B cell (primary cell): ENCODE measurements around the gene HES5. TPM values are rescaled to one million over a fixed set of nuclear protein-coding genes. Genes with fewer than 3 reads are reported as not detected.

Experiments
- ATAC-seq: fragments of 200-7000 bp; cut with Tn5 transposase; one replicate; pipeline ENCODE4 v1.10.0; 2021; ENCODE audit warnings: low read depth, mild to moderate bottlenecking, moderate number of reproducible peaks, moderate library complexity
- CTCF ChIA-PET: fragments of 350-600 bp; sonication (Branson Sonifier 250); formaldehyde crosslinking; loops from one replicate; lab custom pipeline; 2021; ENCODE audit warnings: antibody characterized with exemption, inconsistent platforms; lab: Charles Lee
- POLR2A ChIA-PET: fragments of 350-600 bp; sonication (Branson Sonifier 250); formaldehyde crosslinking; loops from one replicate; lab custom pipeline; 2021; ENCODE audit warnings: antibody characterized with exemption; lab: Charles Lee
- DNase-seq: peaks from one replicate; pipeline ENCODE4 v3.0.0; 2013
- H2AFZ ChIP-seq: 2 replicates; pipeline ENCODE4 v1.6.1; 2012; ENCODE audit warnings: mild to moderate bottlenecking, low read depth, low read length; ENCODE audit not compliant: insufficient read depth, poor library complexity, severe bottlenecking
- H3K27ac ChIP-seq, 2 donors: 1 replicate in 1 of 2; 2 replicates in 1 of 2; pipeline ENCODE4 v1.5.1; 2012 to 2013; ENCODE audit warnings: low read length in 2 of 2, mild to moderate bottlenecking in 2 of 2, moderate library complexity in 1 of 2
- H3K27me3 ChIP-seq, 4 experiments: fragments of 200-600 bp in 1 of 4; sonication (generic) in 1 of 4; replicated peaks in 1 of 4; 1 replicate in 2 of 4; 2 replicates in 2 of 4; pipeline versions ENCODE4 v1.6.1 to v1.7.0; 2013 to 2016; ENCODE audit warnings: low read length in 3 of 4, mild to moderate bottlenecking in 2 of 4, mixed read lengths in 1 of 4, moderate library complexity in 1 of 4; ENCODE audit not compliant: insufficient read depth in 4 of 4, control insufficient read depth in 3 of 4; ENCODE audit errors: control extremely low read depth in 1 of 4
- H3K36me3 ChIP-seq, 2 experiments: replicated peaks in 1 of 2; 1 replicate in 1 of 2; 2 replicates in 1 of 2; pipeline versions ENCODE4 v1.6.1 to v1.7.1; 2013; ENCODE audit warnings: low read length in 1 of 2; ENCODE audit not compliant: insufficient read depth in 2 of 2, control insufficient read depth in 1 of 2; ENCODE audit errors: control extremely low read depth in 1 of 2, extremely low read depth in 1 of 2
- H3K4me1 ChIP-seq, 2 donors: fragments of 200-600 bp in 1 of 2; sonication (generic) in 1 of 2; 1 replicate in 1 of 2; 2 replicates in 1 of 2; pipeline versions ENCODE4 v1.5.1 to v1.6.1; 2013 to 2017; ENCODE audit warnings: low read length in 2 of 2; ENCODE audit not compliant: control insufficient read depth in 2 of 2, insufficient read depth in 2 of 2
- H3K4me2 ChIP-seq: replicated peaks from 2 replicates; pipeline ENCODE3; 2012; ENCODE audit warnings: mild to moderate bottlenecking, low read depth, low read length; ENCODE audit not compliant: poor library complexity, severe bottlenecking
- H3K4me3 ChIP-seq, 5 experiments: fragments of 200-600 bp in 1 of 5; sonication (generic) in 1 of 5; 1 replicate in 3 of 5; 2 replicates in 2 of 5; pipeline versions ENCODE4 v1.5.1 to v1.7.0; 2011 to 2016; ENCODE audit warnings: low read length in 4 of 5, mild to moderate bottlenecking in 4 of 5, low read depth in 2 of 5, control low read depth in 1 of 5, moderate library complexity in 1 of 5; ENCODE audit not compliant: insufficient read depth in 1 of 5; ENCODE audit errors: control extremely low read depth in 1 of 5, extremely low read depth in 1 of 5
- H3K79me2 ChIP-seq: fragments of 200-600 bp; sonication (generic); one replicate; pipeline ENCODE4 v1.6.0; 2016; ENCODE audit warnings: low read length; ENCODE audit not compliant: control insufficient read depth, insufficient read depth
- H3K9ac ChIP-seq: fragments of 200-600 bp; sonication (generic); 2 replicates; pipeline ENCODE4 v1.6.1; 2017; ENCODE audit warnings: mild to moderate bottlenecking, low read length, moderate library complexity
- H3K9me3 ChIP-seq, 3 donors: one replicate each; pipeline versions ENCODE4 v1.6.1 to v1.7.1; 2013; ENCODE audit warnings: low read length in 2 of 3; ENCODE audit not compliant: control insufficient read depth in 2 of 3, insufficient read depth in 1 of 3; ENCODE audit errors: control extremely low read depth in 1 of 3
- H4K20me1 ChIP-seq: 2 replicates; pipeline ENCODE4 v1.6.0; 2012; ENCODE audit warnings: mild to moderate bottlenecking, low read length; ENCODE audit not compliant: insufficient read depth, control insufficient read depth, poor library complexity, severe bottlenecking
- H3K27ac Mint-ChIP-seq: one replicate; pipeline ENCODE4 v1.8.0; 2021; ENCODE audit warnings: mixed read lengths
- H3K27me3 Mint-ChIP-seq: one replicate; pipeline ENCODE4 v1.8.0; 2021; ENCODE audit warnings: mixed read lengths
- H3K4me1 Mint-ChIP-seq: one replicate; pipeline ENCODE4 v1.8.0; 2021; ENCODE audit warnings: mixed read lengths
- H3K4me3 Mint-ChIP-seq: one replicate; pipeline ENCODE4 v1.8.0; 2021; ENCODE audit warnings: mixed read lengths
- H3K9me3 Mint-ChIP-seq: one replicate; pipeline ENCODE4 v1.8.0; 2022; ENCODE audit warnings: mixed read lengths; ENCODE audit not compliant: insufficient read depth
- CTCF ChIP-seq: fragments of 200-600 bp; IDR thresholded peaks from one replicate; pipeline ENCODE4 v1.8.0; 2022; ENCODE audit warnings: antibody characterized with exemption, mild to moderate bottlenecking
- EZH2 ChIP-seq: IDR thresholded peaks from 2 replicates; pipeline ENCODE4 v1.6.1; 2012; ENCODE audit warnings: borderline replicate concordance, low read depth, mild to moderate bottlenecking, moderate library complexity, low read length; ENCODE audit not compliant: insufficient read depth, poor library complexity, severe bottlenecking
- WGBS: methylation state at CpG from one replicate; pipeline ENCODE4 v1.1.5; 2013; ENCODE audit warnings: missing lambda C conversion rate; ENCODE audit not compliant: insufficient coverage; 5-methylcytosine and 5-hydroxymethylcytosine counted together
- intact Hi-C: fragments of 100-400 bp; cut with micrococcal nuclease; formaldehyde crosslinking; loops from one replicate; pipeline ENCODE4 v1.10.0; 2022
- polyA plus RNA-seq: library from polyadenylated mRNA; depleted of rRNA; stranded (reverse); fragments of >200 nt; gene quantifications from 2 replicates; pipeline ENCODE4 v1.2.3, GENCODE V29; 2012
- total RNA-seq, 2 donors: library from RNA; stranded (reverse); fragments of 120-200 nt in 1 of 2; gene quantifications; 1 replicate in 1 of 2; 2 replicates in 1 of 2; pipeline versions ENCODE4 v1.2.3 to v1.2.4, GENCODE V29; 2013 to 2022

HES5 gene
- total and polyA plus RNA-seq, 2 donors (not counting 1 experiment from before 2014, with no cell fraction given): not detected

GRCh38 chr1:2483026-2483425, 47.0 kb downstream of the HES5 start:
- H2AFZ ChIP-seq: no peak overlapping the region
- H3K9ac ChIP-seq: no peak overlapping the region
- H3K27ac ChIP-seq: no peak overlapping the region
- no peaks in the 10 kb centered on the region for H4K20me1 ChIP-seq
- WGBS: 82% methylated on average over 13 of the region's 13 CpGs
- H3K4me1 Mint-ChIP-seq: peaks cover 10% of the 10 kb centered on the region
- H3K4me1 ChIP-seq: peaks cover 0 to 10% of the 10 kb centered on the region in 2 donors
- no peak for ATAC-seq
- H3K4me2 ChIP-seq: no peak overlapping the region
- H3K4me3 Mint-ChIP-seq: no peak overlapping the region
- no peak overlapping the region for H3K27ac Mint-ChIP-seq
- TF ChIP-seq CTCF: no peak
- TF ChIP-seq EZH2: no peak
- H3K27me3 Mint-ChIP-seq: no peaks in the 10 kb centered on the region
- POLR2A ChIA-PET: interaction anchor here (0.9 kb wide), 1 partner anchor 12 kb away, joined by 3 read pairs; no protein-coding TSS in a partner anchor
- no peaks in the 10 kb centered on the region for H3K27me3 ChIP-seq
- H3K36me3 ChIP-seq: no peaks in the 10 kb centered on the region
- H3K9me3 ChIP-seq: peaks cover 0 to 5% (median 0%) of the 10 kb centered on the region in 3 donors
- CTCF ChIA-PET: no interaction called here
- no peak overlapping the region for H3K4me3 ChIP-seq
- intact Hi-C loops: no loop called here
- H3K9me3 Mint-ChIP-seq: no peaks in the 10 kb centered on the region
- no peak for DNase-seq
- H3K79me2 ChIP-seq: no peaks in the 10 kb centered on the region

GRCh38 chr1:2482588-2482987, 47.5 kb downstream of the HES5 start:
- Histone ChIP-seq H3K27me3 (no peaks in the 10 kb centered on the region), H3K9me3 (peaks cover 0 to under 1% (median 0%) of the 10 kb centered on the region in 3 donors), H3K27ac (no peak overlapping the region), H3K9ac (no peak overlapping the region), H3K4me2 (no peak overlapping the region), H3K36me3 (no peaks in the 10 kb centered on the region), H3K4me1 (peaks cover 0 to 10% of the 10 kb centered on the region in 2 donors), H3K79me2 (no peaks in the 10 kb centered on the region), H4K20me1 (no peaks in the 10 kb centered on the region), H3K4me3 (no peak overlapping the region), H2AFZ (no peak overlapping the region)
- TF ChIP-seq CTCF: no peak
- no peak for TF ChIP-seq EZH2
- ATAC-seq (no peak), DNase-seq (no peak)
- peaks cover 10% of the 10 kb centered on the region for H3K4me1 Mint-ChIP-seq
- H3K27ac Mint-ChIP-seq: no peak overlapping the region
- ChIA-PET POLR2A (interaction anchor here (0.6 kb wide), 1 partner anchor 58 kb away, joined by 4 read pairs; no protein-coding TSS in a partner anchor), CTCF (no interaction called here)
- no peaks in the 10 kb centered on the region for H3K27me3 Mint-ChIP-seq
- H3K4me3 Mint-ChIP-seq: no peak overlapping the region
- WGBS: 82% methylated on average over 11 of the region's 11 CpGs
- no peaks in the 10 kb centered on the region for H3K9me3 Mint-ChIP-seq
- intact Hi-C loops: no loop called here
